HepG2 (cell line): ENCODE data around the gene BCAS3. TPM values are rescaled to one million over a fixed set of nuclear protein-coding genes. Genes with fewer than 3 reads are reported as not detected.
"Not testable (repeated sequence)": the region's sequence is repeated elsewhere in the genome, so short reads cannot be mapped to it uniquely, and the experiment has no call there.

Experiments used
- ATAC-seq: fragments of 200-7000 bp; cut with Tn5 transposase; 3 replicates; pipeline ENCODE4 v1.9.1; 2020; ENCODE audit warnings: mild to moderate bottlenecking, moderate library complexity
- BruUV-seq: library from RNA; stranded (reverse); fragments of 400-500 nt; replicated peaks from 2 replicates; lab custom pipeline; 2021; lab: Mats Ljungman, UMichigan
- CTCF ChIA-PET: fragments of 300-600 bp; formaldehyde crosslinking; extraction: SDS; loops from one replicate; lab custom pipeline; 2021; ENCODE audit warnings: low total read pairs, inconsistent platforms, low intra/inter-chr PET ratio; lab: Yijun Ruan, JAX
- POLR2A ChIA-PET: fragments of 350-600 bp; sonication (Branson Sonifier 250); formaldehyde crosslinking; loops from one replicate; lab custom pipeline; 2020; ENCODE audit warnings: antibody characterized with exemption, inconsistent platforms; lab: Yijun Ruan, JAX
- DNase-seq: peaks from one replicate; pipeline ENCODE4 v3.0.0-alpha.2; 2015; ENCODE audit warnings: low spot score
- FAIRE-seq: peaks from 3 replicates; lab custom pipeline; 2011; peaks lifted over from hg19 to GRCh38; lab: Jason Lieb, UNC
- H2AFZ ChIP-seq: one replicate; pipeline ENCODE4 v1.6.1; 2011; ENCODE audit warnings: low read length, inconsistent platforms
- H3K27ac ChIP-seq: fragments of 300-600 bp; 3 replicates; pipeline ENCODE4 v1.8.0; 2011; ENCODE audit warnings: mixed run types, mild to moderate bottlenecking, mixed read lengths, low read length, inconsistent platforms; ENCODE audit not compliant: insufficient read depth; ENCODE audit errors: extremely low read length
- H3K27me3 ChIP-seq, 2 experiments: fragments of 200-600 bp in 1 of 2; 2 replicates in 1 of 2; 3 replicates in 1 of 2; pipeline versions ENCODE4 v1.6.0 to v1.8.0; 2011; ENCODE audit warnings: low read length in 2 of 2, mild to moderate bottlenecking in 2 of 2, moderate library complexity in 2 of 2, inconsistent platforms in 1 of 2; ENCODE audit not compliant: insufficient read depth in 2 of 2, control insufficient read depth in 1 of 2
- H3K36me3 ChIP-seq, 2 experiments: fragments of 200-600 bp in 1 of 2; replicated peaks in 1 of 2; 2 replicates in 1 of 2; 3 replicates in 1 of 2; pipeline versions ENCODE4 v1.5.1 to v1.8.0; 2011; ENCODE audit warnings: low read length in 2 of 2, inconsistent platforms in 1 of 2; ENCODE audit not compliant: insufficient read depth in 2 of 2, control insufficient read depth in 1 of 2
- H3K4me1 ChIP-seq: 2 replicates; pipeline ENCODE4 v1.5.1; 2012; ENCODE audit warnings: low read length, inconsistent platforms; ENCODE audit not compliant: insufficient read depth
- H3K4me2 ChIP-seq: 2 replicates; pipeline ENCODE4 v1.6.0; 2011; ENCODE audit warnings: low read depth, low read length, inconsistent platforms
- H3K4me3 ChIP-seq, 3 experiments: fragments of 200-600 bp in 1 of 3; sonication (generic), shearing (Covaris generic) in 1 of 3; replicated peaks in 1 of 3; 2 replicates each; pipeline ENCODE4 v1.5.1; 2011 to 2016; ENCODE audit warnings: low read length in 3 of 3, inconsistent platforms in 2 of 3, low read depth in 2 of 3, mild to moderate bottlenecking in 2 of 3, control low read depth in 1 of 3, mixed read lengths in 1 of 3; ENCODE audit not compliant: insufficient read depth in 1 of 3
- H3K79me2 ChIP-seq: one replicate; pipeline ENCODE4 v1.6.1; 2011; ENCODE audit warnings: low read length, inconsistent platforms; ENCODE audit not compliant: insufficient read depth
- H3K9ac ChIP-seq: 2 replicates; pipeline ENCODE4 v1.6.0; 2011; ENCODE audit warnings: mild to moderate bottlenecking, low read depth, low read length, inconsistent platforms; ENCODE audit not compliant: insufficient read depth
- H3K9me3 ChIP-seq: 2 replicates; pipeline ENCODE4 v1.5.1; 2012; ENCODE audit warnings: mild to moderate bottlenecking, low read length
- H4K20me1 ChIP-seq: 2 replicates; pipeline ENCODE4 v1.6.0; 2011; ENCODE audit warnings: inconsistent platforms, mild to moderate bottlenecking, low read length, moderate library complexity; ENCODE audit not compliant: insufficient read depth
- MAFF ChIP-seq: IDR thresholded peaks from 2 replicates; pipeline ENCODE4 v1.6.1; 2011; ENCODE audit warnings: low read depth, low read length, improper control_type of control experiment
- MAFK ChIP-seq, 2 experiments: IDR thresholded peaks in 1 of 2; conservative IDR thresholded peaks in 1 of 2; 2 replicates each; pipeline ENCODE4 v1.6.1; 2011; ENCODE audit warnings: improper control_type of control experiment in 2 of 2, low read length in 2 of 2
- ZNF33A ChIP-seq: sonication (generic); formaldehyde crosslinking; IDR thresholded peaks from 2 replicates; pipeline ENCODE4 v1.5.1; 2020; ENCODE audit warnings: missing genetic modification reagents, mild to moderate bottlenecking, moderate library complexity, borderline replicate concordance
- ZNF558 ChIP-seq: sonication (generic); formaldehyde crosslinking; IDR thresholded peaks from 2 replicates; pipeline ENCODE4 v1.9.0; 2022; ENCODE audit warnings: mild to moderate bottlenecking, missing genetic modification reagents, borderline replicate concordance
- WGBS: methylation state at CpG from one replicate; pipeline ENCODE4 v1.1.6; 2017; ENCODE audit warnings: low lambda C conversion rate; 5-methylcytosine and 5-hydroxymethylcytosine counted together
- in situ Hi-C: cut with HindIII; loops from 2 replicates; pipeline ENCODE4 v1.10.0; 2017; ENCODE audit warnings: low pct_unique_long_range_greater_than_20kb; ENCODE audit not compliant: extremely low pct_ligation_motif_present
- intact Hi-C: fragments of 100-400 bp; cut with micrococcal nuclease; formaldehyde crosslinking; loops from one replicate; pipeline ENCODE4 v1.10.0; 2022; ENCODE audit not compliant: unreplicated experiment
- polyA plus RNA-seq, 8 experiments: library from polyadenylated mRNA; depleted of rRNA in 3 of 8; stranded (reverse) in 7 of 8; unstranded in 1 of 8; fragments of >200 nt; fragmentation: Illumina TruSeq in 4 of 8; extraction: Trizol in 4 of 8; gene quantifications; 2 replicates each; pipeline versions ENCODE4 v1.2.1 to v1.2.3, GENCODE V29; 2011 to 2016; ENCODE audit warnings: low read depth in 4 of 8, missing spikeins in 1 of 8, mixed read lengths in 1 of 8; ENCODE audit not compliant: insufficient read depth in 1 of 8
- total RNA-seq, 5 experiments: library from RNA; depleted of rRNA; stranded (reverse); fragments of >200 nt; fragmentation: Illumina TruSeq; extraction: Trizol; gene quantifications; 2 replicates each; pipeline ENCODE4 v1.2.3, GENCODE V29; 2016; ENCODE audit warnings: low read depth in 1 of 5

BCAS3 gene
- total and polyA plus RNA-seq, 2 of the 13 experiments (the other 11 are each of a cell fraction or from before 2014, with no cell fraction given) = 10.7 to 11.2 TPM

- H3K4me3 ChIP-seq, POLR2A ChIA-PET, H3K79me2 ChIP-seq, in situ Hi-C loops, H3K36me3 ChIP-seq, H3K27me3 ChIP-seq, CTCF ChIA-PET, H3K9ac ChIP-seq, DNase-seq, BruUV-seq, intact Hi-C loops, H3K4me2 ChIP-seq, H2AFZ ChIP-seq, H3K27ac ChIP-seq, FAIRE-seq, ATAC-seq, H3K4me1 ChIP-seq, H4K20me1 ChIP-seq, H3K9me3 ChIP-seq: not testable (repeated sequence)
These were observed 258.3 kb downstream of the BCAS3 start for GRCh38 chr17:60935991-60936390.

- no peaks in the 10 kb centered on the region for H4K20me1 ChIP-seq
- BruUV-seq = no TSS peak
- no peaks in the 10 kb centered on the region for H3K9me3 ChIP-seq
- H3K27me3 ChIP-seq = no peaks in the 10 kb centered on the region
- no peak overlapping the region for H3K4me2 ChIP-seq
- no peak for FAIRE-seq
- H3K4me3 ChIP-seq = no peak overlapping the region
- in situ Hi-C loops = no loop called here
- H3K4me1 ChIP-seq = no peaks in the 10 kb centered on the region
- H3K79me2 ChIP-seq = no peaks in the 10 kb centered on the region
- TF ChIP-seq MAFK (conservative IDR thresholded peaks at IDR 0.05 in 1 of 2, IDR thresholded peaks at IDR 0.05 in 1 of 2; ENCODE audit: low read length in 2 of 2) = peak; percentile 33 to 59; a peak in 2 of 4 replicates
- TF ChIP-seq MAFF = peak; percentile 37; the same call in 1 of the 2 replicates
- no peak for TF ChIP-seq ZNF33A (CRISPR knock-in tag)
- TF ChIP-seq ZNF558 = no peak
- H2AFZ ChIP-seq = no peak overlapping the region
- ChIA-PET POLR2A (no interaction called here), CTCF (no interaction called here)
- DNase-seq = no peak
- 92% methylated on average over 2 of the region's 2 CpGs for WGBS
- no peak overlapping the region for H3K9ac ChIP-seq
- no peak overlapping the region for H3K27ac ChIP-seq
- no peaks in the 10 kb centered on the region for H3K36me3 ChIP-seq
- no peak for ATAC-seq
- intact Hi-C loops = no loop called here
These were observed 261.7 kb downstream of the BCAS3 start for GRCh38 chr17:60939318-60939717.
